KMS-11 (cell line): ENCODE data around the gene UNKL.

ENCODE experiments used
- H2AFZ ChIP-seq: fragments of 200-600 bp; sonication (generic); 2 replicates; pipeline ENCODE4 v1.6.1; 2016; ENCODE audit warnings: antibody characterized with exemption, mixed run types, low read depth
- H3K27ac ChIP-seq: fragments of 200-600 bp; sonication (generic); 2 replicates; pipeline ENCODE4 v1.6.1; 2016; ENCODE audit warnings: mild to moderate bottlenecking, mixed run types
- H3K27me3 ChIP-seq: fragments of 200-600 bp; sonication (generic); 2 replicates; pipeline ENCODE4 v1.6.1; 2017; ENCODE audit warnings: mild to moderate bottlenecking, low read depth, mixed run types, moderate library complexity; ENCODE audit not compliant: insufficient read depth
- H3K36me3 ChIP-seq: fragments of 200-600 bp; sonication (generic); 2 replicates; pipeline ENCODE4 v1.6.1; 2017; ENCODE audit warnings: mild to moderate bottlenecking, mixed run types; ENCODE audit not compliant: insufficient read depth
- H3K4me1 ChIP-seq: fragments of 200-600 bp; sonication (generic); 2 replicates; pipeline ENCODE4 v1.6.1; 2016; ENCODE audit warnings: mild to moderate bottlenecking, low read depth, mixed run types; ENCODE audit not compliant: poor library complexity, severe bottlenecking
- H3K4me2 ChIP-seq: fragments of 200-600 bp; sonication (generic); 2 replicates; pipeline ENCODE4 v1.7.0; 2016; ENCODE audit warnings: mild to moderate bottlenecking, mixed run types
- H3K4me3 ChIP-seq: fragments of 200-600 bp; sonication (generic); IDR thresholded peaks from 2 replicates; pipeline ENCODE4 v1.6.1; 2017; ENCODE audit warnings: low read depth, low read length, mixed read lengths; ENCODE audit not compliant: insufficient read depth
- H3K79me2 ChIP-seq: fragments of 200-600 bp; sonication (generic); 2 replicates; pipeline ENCODE4 v1.6.1; 2016; ENCODE audit warnings: low read depth, mixed run types; ENCODE audit not compliant: insufficient read depth
- H3K9ac ChIP-seq: fragments of 200-600 bp; sonication (generic); 2 replicates; pipeline ENCODE4 v1.6.1; 2016; ENCODE audit warnings: mild to moderate bottlenecking, mixed run types
- H4K20me1 ChIP-seq: fragments of 200-600 bp; sonication (generic); 2 replicates; pipeline ENCODE4 v1.6.1; 2016; ENCODE audit warnings: mild to moderate bottlenecking, mixed run types; ENCODE audit not compliant: insufficient read depth
- TF ChIP-seq, protein P1 (sequence below): fragments of 200-600 bp; sonication (generic); conservative IDR thresholded peaks from 2 replicates; pipeline ENCODE4 v1.6.1; 2017; ENCODE audit warnings: low read depth, mild to moderate bottlenecking, antibody characterized with exemption, low read length, moderate library complexity, mixed read lengths

UNKL gene

GRCh38 chr16:1335996-1336395, 78.5 kb downstream of the UNKL start:
- Histone ChIP-seq H3K36me3 (no peaks in the 10 kb centered on the region), H4K20me1 (no peaks in the 10 kb centered on the region), H3K4me1 (peaks cover 31% of the 10 kb centered on the region), H3K9ac (no peak overlapping the region), H3K27me3 (peaks cover 73% of the 10 kb centered on the region), H3K4me3 (no peak overlapping the region), H2AFZ (no peak overlapping the region), H3K79me2 (no peaks in the 10 kb centered on the region), H3K27ac (no peak overlapping the region), H3K4me2 (no peak overlapping the region)
- TF ChIP-seq, protein P1, sequence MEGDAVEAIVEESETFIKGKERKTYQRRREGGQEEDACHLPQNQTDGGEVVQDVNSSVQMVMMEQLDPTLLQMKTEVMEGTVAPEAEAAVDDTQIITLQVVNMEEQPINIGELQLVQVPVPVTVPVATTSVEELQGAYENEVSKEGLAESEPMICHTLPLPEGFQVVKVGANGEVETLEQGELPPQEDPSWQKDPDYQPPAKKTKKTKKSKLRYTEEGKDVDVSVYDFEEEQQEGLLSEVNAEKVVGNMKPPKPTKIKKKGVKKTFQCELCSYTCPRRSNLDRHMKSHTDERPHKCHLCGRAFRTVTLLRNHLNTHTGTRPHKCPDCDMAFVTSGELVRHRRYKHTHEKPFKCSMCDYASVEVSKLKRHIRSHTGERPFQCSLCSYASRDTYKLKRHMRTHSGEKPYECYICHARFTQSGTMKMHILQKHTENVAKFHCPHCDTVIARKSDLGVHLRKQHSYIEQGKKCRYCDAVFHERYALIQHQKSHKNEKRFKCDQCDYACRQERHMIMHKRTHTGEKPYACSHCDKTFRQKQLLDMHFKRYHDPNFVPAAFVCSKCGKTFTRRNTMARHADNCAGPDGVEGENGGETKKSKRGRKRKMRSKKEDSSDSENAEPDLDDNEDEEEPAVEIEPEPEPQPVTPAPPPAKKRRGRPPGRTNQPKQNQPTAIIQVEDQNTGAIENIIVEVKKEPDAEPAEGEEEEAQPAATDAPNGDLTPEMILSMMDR: no peak

GRCh38 chr16:1335211-1335971, 79.1 kb downstream of the UNKL start:
- H3K9ac ChIP-seq: no peak overlapping the region
- TF ChIP-seq, protein P1: no peak; the same call in 1 of the 2 replicates
- no peaks in the 10 kb centered on the region for H3K36me3 ChIP-seq
- H2AFZ ChIP-seq: no peak overlapping the region
- peaks cover 33% of the 10 kb centered on the region for H3K4me1 ChIP-seq
- no peak overlapping the region for H3K4me2 ChIP-seq
- no peaks in the 10 kb centered on the region for H4K20me1 ChIP-seq
- no peak overlapping the region for H3K27ac ChIP-seq
- H3K27me3 ChIP-seq: peaks cover 67% of the 10 kb centered on the region
- no peak overlapping the region for H3K4me3 ChIP-seq
- no peaks in the 10 kb centered on the region for H3K79me2 ChIP-seq

GRCh38 chr16:1334739-1335138, 79.8 kb downstream of the UNKL start:
- peaks cover 67% of the 10 kb centered on the region for H3K27me3 ChIP-seq

GRCh38 chr16:1333854-1334700, 80.4 kb downstream of the UNKL start:
- Histone ChIP-seq H4K20me1 (no peaks in the 10 kb centered on the region), H3K27me3 (peaks cover 61% of the 10 kb centered on the region), H3K4me1 (peaks cover 33% of the 10 kb centered on the region), H2AFZ (peak overlapping the region; percentile 71; the same call in 1 of the 2 replicates), H3K27ac (no peak overlapping the region), H3K4me2 (peak overlapping the region; percentile 100), H3K36me3 (no peaks in the 10 kb centered on the region), H3K4me3 (no peak overlapping the region), H3K79me2 (no peaks in the 10 kb centered on the region), H3K9ac (no peak overlapping the region)
- TF ChIP-seq, protein P1: no peak

More at GRCh38 chr16:1334739-1335138, 79.8 kb downstream of the UNKL start:
- Histone ChIP-seq H3K27ac (no peak overlapping the region), H3K9ac (no peak overlapping the region), H2AFZ (no peak overlapping the region), H3K4me1 (peaks cover 33% of the 10 kb centered on the region), H3K36me3 (no peaks in the 10 kb centered on the region), H3K79me2 (no peaks in the 10 kb centered on the region), H3K4me2 (no peak overlapping the region), H3K4me3 (no peak overlapping the region), H4K20me1 (no peaks in the 10 kb centered on the region)
- TF ChIP-seq, protein P1: no peak
